GOT3 (cell line): ENCODE results near the gene FPR2.
"Not testable (repeated sequence)": the region's sequence is repeated elsewhere in the genome, so short reads cannot be mapped to it uniquely, and the experiment has no call there.

Source experiments
- DNase-seq: peaks from one replicate; lab custom pipeline; 2025; ENCODE audit warnings: mixed read lengths; lab: John Stamatoyannopoulos, UW

Gene FPR2

DNA sequence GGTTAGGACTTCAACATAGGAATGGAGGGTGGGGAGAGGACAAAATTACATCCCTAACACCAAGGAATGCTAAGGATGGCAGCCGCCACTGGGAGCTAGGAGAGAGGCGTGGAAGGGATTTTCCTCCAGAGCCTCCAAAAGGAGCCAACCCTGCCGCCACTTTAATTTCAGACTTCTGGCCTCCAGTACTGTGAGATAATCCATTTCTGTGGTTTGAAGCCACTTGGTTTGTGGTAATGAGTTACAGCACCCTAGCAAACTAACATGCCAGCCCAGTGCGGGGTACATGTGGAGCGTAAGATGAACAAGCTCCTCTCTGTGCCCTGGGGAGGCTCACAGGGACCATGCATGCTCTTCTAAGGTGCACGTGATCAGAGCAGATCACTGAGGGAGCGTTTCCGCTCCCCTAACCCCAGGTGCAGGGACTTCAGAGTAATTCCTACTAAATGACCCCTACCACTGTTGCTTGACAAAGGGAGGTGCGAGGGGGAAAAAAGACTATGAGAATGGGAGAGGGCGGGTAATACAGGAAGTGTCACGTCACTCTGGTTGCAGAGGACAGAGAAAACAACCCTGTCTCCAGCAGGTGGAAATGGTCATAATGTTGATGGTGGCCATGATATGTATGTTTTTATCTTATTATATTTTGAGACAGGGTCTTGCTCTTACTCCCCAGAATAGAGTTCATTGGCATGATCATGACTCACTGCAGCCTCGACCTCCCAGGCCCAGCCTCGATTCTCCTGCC, 21.3 kb upstream of the FPR2 start:
- DNase-seq, result no peak

DNA sequence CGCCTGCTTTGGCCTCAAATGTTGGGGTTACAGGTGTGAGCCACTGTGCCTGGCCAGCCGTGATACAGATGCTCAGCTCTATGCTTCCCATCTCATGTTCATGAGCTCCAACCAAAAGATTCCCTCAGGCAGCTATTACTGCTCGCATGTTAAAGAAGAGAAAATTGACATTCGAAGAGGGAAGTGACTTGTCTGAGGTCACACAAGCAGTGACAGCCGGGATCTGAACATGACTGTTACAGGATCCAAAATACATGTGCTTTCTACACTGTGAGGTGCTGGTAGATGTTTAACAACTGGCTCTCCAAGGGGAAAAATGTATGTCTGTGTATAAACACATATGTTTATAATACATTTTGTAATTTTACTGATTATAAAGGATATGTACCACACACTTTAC, 20.6 kb upstream of the FPR2 start:
- no peak for DNase-seq

DNA sequence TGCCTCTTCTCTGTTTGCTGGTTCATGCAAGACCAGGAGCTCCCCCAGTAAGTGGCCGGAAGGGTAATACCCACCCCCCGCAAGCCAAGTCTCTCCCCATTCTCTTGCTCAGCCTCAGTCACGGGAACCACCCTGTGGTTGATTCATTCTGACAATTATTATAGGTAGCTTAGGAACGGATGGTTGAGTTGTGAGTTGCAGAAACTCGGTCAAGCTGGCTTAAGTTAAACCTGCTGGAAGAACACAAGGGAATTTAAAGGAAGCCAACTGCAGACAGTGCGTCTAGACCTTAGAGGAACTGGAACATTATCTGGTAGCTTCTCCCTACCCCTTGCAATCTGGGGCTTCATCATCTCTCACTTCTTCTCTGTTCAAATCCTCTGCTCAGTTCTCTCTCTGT, 18.2 kb upstream of the FPR2 start:
- DNase-seq, result no peak

DNA sequence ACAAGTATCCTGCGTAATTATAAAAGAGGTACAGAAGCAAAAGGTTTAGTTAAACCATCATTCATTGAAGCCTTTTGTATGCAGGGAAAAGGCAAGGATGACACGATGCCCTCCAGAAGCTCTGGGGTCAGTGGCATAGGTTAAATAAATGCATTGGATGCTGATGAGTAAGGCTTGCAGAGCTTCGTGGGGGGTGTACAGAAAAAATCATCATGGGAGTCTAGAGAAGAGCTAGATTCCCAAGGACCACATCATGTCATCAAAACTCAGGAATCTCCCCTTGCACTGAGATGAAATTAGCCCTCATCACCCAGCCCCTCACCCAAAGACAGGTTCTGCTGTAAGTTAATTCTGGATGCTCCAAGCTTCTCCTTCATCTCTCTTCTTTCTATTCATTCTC, 17.6 kb upstream of the FPR2 start:
- no peak for DNase-seq

DNA sequence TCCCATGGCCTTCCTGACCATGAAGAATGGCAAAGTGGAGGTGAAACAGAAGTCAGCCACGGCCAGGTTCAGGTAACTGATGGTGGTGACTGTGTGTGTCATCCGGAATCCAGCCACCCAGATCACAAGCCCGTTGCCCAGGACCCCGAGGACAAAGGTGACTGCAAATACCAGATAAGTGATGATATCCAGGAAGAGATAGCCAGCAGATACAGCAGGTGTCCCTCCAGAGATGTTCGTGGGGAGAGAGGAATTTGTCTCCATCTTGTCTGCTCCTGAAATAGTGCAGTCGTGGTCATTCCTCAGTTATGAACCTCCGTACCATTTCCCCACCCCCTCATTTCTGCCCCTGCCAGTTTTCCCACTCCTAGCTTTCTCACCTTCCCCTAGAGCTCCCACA, 14.2 kb upstream of the FPR2 start:
- no peak for DNase-seq

DNA sequence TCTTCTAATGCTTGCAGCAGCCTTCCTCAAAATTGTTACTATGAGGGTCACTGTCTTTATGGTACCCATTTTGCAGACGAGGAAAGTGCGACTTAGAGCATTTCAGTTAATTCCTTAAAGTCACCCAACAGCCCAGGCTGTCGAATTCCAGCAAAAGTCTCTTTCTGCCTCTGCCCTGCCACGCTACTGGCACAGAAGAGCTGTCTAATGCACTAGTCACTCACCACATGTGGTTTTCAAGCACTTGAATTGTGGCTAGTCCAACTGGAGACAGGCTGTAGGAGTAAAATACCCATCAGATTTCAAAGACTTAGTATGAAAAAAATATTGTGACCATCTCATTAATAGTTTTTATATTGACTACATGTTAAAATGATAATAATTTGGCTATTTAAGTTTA, 11.0 kb upstream of the FPR2 start:
- DNase-seq, result no peak

DNA sequence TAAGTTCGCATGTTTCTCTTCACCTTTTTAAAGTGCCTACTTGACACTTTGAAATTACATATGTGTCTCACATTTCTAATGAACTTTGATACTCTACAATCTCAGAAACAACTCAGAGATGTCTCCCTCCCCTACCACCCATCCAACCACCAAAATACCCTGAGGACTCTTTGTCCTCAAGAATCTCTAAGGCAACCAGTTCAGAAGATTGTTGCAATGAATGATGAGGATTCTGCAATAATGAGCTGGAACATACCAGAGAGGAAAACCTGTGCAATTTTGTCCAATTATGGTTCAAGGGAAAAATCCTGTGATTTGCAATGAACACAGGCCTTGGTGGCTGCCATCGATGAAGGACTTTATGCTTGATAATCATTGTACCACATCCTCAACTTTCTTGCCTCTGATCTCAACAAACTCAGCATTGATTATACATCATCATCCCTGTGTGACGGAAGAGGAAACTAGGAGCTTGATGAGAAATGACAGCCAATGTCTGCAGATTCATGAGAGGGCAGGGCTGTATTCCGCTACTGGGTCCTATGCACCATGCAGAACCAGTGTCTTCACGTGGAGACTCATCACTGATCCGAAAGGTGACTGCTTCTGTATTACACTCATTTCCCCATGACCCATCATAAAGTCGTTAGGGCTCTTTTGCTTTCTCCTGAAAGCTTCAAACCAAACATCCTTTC, 10.4 kb upstream of the FPR2 start:
- DNase-seq, result no peak

DNA sequence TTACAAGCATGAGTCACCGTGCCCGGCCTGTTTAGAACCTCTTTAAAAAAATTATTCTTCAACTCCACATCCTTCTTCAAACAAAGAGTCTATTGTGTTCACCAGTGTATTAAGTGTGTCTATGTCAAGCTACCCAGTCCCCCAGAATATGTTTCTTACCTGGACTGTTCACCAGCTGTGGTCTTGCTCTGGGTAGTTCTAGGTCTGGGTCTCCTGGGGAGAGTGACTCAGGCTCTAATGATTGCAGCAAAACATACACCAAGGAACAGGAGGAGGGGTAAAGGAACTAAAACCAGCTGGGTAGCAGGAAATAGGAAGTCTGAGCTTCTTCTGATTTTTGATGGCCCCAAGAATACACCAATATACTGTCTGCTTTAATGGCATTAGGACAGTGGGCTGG, 9.3 kb upstream of the FPR2 start, which contains the start of gene FPR1:
FPR1 (minus strand) TSS at position 224 of the 400 bp plus-strand sequence. CDS start 4,884 bp downstream, outside the sequence.
- no peak for DNase-seq

DNA sequence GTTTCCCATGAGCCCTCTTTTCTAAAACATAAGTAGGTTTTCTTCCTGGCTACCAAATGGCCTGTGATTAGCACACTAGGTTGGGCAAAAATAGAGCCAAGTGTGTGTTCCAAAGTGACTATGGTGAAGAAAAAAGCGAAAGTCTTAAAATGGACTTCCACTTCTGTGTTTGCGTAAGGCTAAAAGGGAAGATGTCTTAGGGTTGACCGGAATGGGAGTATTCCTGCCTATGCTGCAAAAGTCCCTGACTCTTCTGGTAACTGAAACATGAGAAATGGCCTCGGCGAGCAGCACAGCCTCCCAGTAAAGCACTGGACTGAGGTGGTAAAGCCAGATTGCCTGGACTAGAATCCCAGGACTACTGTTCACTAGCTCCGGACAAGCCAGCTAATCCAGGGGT, 6.9 kb upstream of the FPR2 start:
- DNase-seq, result no peak

DNA sequence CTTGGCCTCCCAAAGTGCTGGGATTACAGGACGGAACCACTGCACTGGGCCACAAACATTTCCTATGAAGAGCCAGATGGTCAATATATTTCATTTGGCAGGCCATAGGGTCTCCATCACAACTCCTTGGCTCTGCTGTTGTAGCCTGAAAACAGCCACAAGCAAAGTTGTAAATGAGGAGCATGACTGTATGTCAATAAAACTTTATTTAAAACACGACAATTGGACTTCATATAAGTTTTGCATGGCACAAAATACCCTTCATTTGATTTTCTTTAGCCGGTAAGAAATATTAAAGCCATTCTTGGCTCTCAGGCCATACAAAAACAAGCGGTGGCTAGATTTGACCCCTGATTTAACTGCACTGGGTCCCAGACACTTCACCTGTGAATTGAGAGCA, 6.2 kb upstream of the FPR2 start:
- no peak for DNase-seq

DNA sequence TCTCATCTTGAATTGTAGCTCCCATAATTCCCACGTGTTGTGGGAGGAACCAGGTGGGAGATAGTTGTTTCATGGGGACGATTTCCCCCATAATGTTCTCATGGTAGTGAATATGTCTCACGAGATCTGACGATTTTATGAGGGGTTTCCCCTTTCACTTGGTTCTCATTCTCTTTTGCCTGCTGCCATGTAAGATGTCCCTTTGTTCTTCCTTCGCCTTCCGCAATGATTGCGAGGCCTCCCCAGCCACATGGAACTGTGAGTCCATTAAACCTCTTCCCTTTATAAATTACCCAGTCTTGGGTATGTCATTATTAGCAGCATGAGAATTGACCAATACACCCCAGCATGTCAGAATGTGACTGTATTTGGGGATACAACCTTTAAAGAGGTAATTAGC, 5.4 kb upstream of the FPR2 start:
- DNase-seq, result no peak

DNA sequence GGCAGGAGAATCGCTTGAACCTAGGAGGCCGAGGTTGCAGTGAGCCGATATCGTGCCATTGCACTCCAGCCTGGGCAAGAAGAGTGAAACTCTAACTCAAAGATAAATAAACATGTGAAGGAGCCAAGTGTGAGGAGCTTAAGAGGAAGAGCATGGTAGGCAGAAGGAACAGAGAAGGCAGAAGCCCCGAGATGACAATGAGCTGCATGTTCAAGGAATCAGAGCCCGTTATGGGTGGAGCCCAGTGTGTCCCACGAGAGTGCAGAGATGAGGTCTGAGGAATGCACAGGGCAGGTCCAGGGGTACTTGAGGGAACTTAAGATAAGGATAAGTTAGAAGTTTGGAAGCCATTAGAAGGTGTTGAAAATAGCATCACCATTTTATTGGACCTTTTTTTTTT, 716 bp downstream of the FPR2 start:
- DNase-seq, result no peak

DNA sequence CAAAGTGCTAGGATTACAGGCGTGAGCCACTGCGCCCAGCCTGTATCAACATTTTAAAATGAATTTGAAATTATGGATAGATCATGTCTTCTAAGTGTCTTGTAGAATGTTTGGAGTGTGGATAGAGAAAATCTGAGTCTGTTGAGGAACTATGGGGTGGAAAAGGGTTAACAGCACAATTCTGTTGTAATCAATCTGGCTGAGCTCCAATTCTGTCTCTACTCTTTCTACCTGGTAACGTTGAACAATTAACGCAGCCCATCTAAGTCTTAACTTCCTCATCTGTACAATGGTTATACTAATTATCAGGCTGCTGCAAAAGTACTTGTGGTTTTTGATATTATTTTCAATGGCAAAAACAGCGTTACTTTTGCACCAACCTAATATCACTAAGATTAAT, 4.1 kb downstream of the FPR2 start:
- no peak for DNase-seq

DNA sequence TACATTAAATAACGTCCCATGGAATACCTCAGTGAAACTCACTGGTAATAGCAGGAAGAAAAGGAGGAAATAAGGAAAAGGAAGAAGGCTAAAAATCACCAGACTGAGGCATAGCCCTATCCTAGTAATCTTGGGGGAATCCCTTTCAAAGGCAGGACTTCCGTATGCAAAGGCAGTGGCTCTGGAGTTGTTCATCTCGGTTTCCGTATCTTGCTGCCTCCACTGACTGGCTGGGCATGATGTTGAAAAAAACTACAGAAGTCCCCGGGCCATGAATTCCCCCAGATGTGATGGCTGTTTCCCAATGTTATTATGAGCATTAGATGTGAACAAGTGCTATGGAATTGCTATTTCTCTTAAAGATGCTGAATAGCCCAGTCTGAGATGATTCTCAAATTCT, 5.5 kb downstream of the FPR2 start:
- DNase-seq, result no peak

DNA sequence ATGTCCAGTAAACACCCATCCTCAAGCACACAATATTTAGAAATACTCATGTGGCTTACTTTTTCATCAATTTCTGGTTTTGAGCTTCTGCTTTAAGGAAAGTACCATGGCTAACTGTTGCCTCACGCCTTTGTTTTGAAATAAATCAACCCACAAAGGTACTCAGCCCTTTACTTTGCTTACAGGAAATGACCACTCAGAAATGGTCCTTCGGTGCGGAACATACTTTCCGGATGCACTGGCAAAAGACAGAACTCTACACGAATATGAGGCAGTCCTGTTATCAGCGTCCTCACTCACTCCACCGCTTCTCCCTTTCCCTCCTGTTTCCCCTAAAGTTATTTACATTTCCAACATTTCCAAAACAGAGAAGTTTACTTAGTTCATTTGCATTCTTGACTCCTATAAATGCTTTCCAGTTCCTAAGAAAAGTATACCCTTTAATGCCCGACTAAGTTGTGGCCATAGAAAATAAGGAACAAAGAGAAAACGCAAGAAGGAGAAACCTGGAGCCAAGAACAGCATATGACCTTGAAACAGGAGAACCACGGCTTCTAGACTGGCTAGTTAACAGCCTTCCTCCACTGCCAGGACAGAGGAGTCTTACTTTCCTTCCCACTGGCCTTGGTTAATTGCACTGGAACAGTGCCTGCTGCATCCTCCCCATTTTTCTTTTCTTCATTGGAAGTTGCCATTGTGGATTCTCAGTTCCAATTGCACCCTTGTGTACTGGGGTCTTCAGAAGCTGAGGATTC, 10.6 kb downstream of the FPR2 start:
- no peak for DNase-seq

DNA sequence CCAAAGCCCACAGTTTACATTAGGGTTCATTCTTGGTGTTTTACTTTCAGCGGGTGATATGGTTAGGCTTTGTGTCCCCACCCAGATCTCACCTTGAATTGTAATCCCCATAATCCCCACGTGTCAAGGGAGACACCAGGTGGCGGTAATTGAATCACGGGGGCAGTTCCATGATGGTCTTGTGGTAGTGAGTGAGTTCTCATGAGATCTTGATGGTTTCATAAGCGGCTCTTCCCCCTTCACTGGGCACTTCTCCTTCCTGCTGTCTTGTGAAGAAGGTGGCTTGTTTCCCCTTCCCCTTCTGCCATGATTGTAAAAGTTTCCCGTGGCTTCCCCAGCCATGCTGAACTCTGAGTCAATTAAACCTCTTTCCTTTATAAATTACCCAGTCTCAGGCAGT, 12.0 kb downstream of the FPR2 start:
- no peak for DNase-seq

DNA sequence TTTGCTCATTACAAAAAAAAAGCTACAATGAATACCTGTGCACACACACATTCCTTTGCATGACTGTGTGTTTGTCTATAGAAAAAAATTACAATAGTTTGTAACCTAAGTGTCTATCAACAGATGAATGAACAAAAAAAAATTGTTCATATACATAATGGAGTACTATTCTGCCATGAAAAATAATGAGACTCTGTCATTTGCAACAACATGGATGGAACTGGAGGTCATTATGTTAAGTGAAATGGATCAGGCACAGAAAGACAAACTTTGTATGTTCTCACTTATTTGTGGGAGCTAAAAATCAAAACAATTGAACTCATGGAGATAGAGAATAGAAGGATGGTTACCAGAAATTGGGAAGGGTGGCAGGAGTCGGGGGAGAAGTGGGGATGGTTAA, 15.6 kb downstream of the FPR2 start:
- DNase-seq, result not testable (repeated sequence)

DNA sequence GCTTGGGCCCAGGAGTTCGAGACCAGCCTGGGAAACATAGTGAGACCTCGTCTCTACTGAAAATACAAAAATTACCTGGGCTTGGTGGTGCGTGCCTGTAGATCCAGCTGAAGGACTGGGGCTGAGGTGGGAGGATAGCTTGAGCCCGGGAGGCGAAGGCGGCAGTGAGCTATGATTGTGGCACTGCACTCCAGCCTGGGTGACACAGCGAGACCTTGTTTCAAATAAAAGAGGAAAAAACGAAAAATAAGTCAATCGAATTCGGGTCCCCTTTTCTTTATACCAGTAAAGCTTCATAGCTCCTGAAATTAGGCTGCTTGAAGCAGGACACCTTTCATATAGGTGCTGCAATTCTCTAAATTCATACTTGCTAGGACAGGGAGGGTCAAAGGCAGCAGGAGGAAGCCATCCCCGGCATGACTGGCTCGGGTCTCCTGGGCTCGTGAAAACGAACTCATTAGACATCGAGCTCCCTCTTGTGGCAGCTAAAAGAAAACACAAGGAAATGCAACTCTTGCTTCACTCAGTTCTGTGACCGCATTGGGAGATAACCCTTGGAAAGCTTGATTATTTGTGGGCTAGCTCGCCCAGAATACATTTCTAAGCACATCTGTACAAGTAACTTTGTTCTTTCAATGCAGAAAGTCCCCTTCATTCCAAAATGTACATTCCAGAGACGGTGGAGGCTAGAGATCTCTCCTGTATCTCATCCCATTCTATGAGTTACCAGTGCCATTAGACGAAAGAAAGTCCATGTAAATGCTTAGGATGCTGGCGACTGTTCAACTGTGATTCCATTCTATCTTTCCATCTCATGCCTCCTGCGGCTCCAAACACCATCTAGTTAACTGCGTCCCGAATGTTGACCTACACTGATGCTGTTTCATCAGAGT, 16.8 kb downstream of the FPR2 start:
- peak; percentile 15 for DNase-seq

DNA sequence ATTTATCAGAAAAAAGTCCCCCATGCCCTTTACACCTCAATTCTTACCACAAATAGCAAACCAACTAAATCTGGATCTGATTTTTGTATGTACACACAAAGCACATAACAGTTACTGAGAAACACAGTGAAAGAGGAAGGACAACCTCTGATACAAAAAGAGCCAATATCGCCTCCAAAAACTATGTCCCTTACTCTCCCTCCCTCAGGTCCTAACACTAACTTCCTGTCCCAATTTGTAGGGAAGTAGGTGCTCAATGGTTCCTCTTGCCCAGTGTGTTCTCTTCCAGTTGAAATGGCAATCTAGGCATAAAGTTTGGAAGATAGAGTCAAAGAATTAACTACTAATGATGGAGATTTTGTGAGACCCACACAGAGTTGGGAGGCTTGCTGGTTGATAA, 18.2 kb downstream of the FPR2 start:
- DNase-seq, result no peak

DNA sequence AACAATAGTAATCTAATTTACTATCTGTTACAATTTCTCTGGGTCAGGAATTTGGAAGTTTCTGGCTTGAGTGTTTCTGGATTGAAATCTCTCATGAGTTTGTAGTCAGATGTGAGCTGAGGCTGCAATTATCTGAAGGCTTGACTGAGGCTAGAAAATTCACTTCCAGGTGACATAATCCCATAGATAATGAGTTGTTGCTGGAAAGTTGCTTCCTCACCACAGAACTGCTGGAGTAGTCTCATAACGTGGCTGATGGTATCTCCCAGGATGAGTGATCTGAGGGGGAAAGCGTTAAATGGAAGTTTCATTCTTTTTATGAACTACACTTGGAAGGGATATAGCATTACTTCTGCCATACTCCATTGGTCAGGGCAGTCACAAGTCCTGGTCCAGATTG, 18.7 kb downstream of the FPR2 start:
- no peak for DNase-seq

DNA sequence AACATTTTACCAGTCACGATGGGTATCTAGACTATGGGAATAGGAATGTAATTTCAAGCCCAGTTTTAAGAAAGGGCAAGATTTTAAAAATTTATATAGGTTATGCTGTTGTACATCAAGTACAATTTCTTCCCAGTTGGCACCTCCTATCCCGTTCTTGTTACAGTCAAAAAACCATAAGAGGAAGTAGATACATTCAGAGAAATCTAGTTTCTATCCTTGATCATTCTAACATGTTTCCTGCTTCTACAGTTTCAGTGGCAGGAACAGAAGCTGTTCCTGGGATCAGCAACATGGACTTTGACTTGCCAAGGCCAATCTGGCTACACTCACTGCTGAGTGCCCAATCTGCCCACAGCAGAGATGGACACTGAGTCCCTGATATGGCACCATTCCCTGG, 19.3 kb downstream of the FPR2 start:
- no peak for DNase-seq

DNA sequence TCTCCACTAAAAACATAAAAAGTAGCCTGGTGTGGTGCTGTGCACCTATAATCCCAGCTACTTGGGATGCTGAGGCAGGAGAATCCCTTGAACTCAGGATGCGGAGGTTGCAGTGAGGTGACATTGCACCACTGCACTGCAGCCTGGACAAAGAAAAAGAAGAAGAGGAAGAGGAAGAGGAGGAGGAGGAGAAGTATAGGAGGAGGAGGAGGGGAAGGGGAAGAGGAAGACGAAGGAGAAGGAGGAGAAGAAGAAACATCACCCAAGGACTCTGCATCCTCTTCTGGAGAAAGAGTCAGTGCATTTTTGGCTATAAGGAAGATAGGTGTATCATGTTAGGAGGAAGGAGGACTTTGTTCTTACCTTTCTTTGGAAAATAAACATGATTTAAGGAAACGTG, 21.0 kb downstream of the FPR2 start:
- no peak for DNase-seq
